SK-N-MC (cell line): ENCODE measurements around the gene PLEKHB1.

ENCODE experiments used
- EZH2 ChIP-seq: fragments of 200-600 bp; sonication (generic); IDR thresholded peaks from one replicate; pipeline ENCODE4 v1.6.1; 2017; ENCODE audit warnings: antibody characterized with exemption
- POLR2AphosphoS5 ChIP-seq: IDR thresholded peaks from 2 replicates; pipeline ENCODE4 v1.6.1; 2012; ENCODE audit warnings: mild to moderate bottlenecking, low read depth, low read length, borderline replicate concordance

DNA sequence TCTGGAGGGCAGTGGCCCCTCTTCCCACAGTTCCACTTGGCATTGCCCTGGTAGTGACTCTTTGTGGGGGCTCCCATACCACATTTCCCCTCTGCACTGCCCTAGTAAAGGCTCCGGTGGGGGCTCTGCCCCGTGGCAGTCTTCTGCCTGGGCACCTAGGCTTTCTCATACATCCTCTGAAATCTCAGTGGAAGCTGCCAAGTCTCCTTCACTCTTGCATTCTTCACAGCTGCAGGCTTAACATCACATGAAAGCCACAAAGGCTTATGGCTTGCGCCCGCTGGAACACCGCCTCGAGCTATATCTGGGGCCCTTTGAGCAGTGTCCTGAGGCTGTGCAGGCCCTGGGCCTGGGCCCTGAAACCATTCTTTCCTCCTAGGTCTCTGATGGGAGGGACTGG, 25.3 kb downstream of the PLEKHB1 start:
- TF ChIP-seq POLR2AphosphoS5, result no peak
- TF ChIP-seq EZH2, result no peak
